ENCODE measurements around the gene ZFTA.

Gene ZFTA

GRCh38 chr11:63745304-63746170, 23.0 kb downstream of the ZFTA start:
- no peak for DNase-seq

- peak; percentile 69 for DNase-seq
These were observed 29.7 kb downstream of the ZFTA start for GRCh38 chr11:63738720-63739360.

- DNase-seq, result no peak
These were observed 30.9 kb downstream of the ZFTA start for GRCh38 chr11:63737718-63738117.

GRCh38 chr11:63736864-63737263, 31.7 kb downstream of the ZFTA start:
- DNase-seq, result no peak

- no peak for DNase-seq
These were observed 39.2 kb downstream of the ZFTA start for GRCh38 chr11:63729326-63729725.

- DNase-seq, result no peak
These were observed 48.0 kb downstream of the ZFTA start for GRCh38 chr11:63720611-63721010.

- DNase-seq, result no peak
These were observed 48.6 kb downstream of the ZFTA start for GRCh38 chr11:63719987-63720386.

GRCh38 chr11:63719001-63719400, 49.6 kb downstream of the ZFTA start:
- DNase-seq, result no peak
